Gastrocnemius medialis (tissue), 4 donors: ENCODE data around the gene TNFRSF13B.

Source experiments
- CTCF ChIP-seq, 5 experiments: fragments of 450-650 bp in 3 of 5; fragments of 200-600 bp in 2 of 5; sonication (generic) in 2 of 5; IDR thresholded peaks in 4 of 5; conservative IDR thresholded peaks in 1 of 5; 1 replicate in 4 of 5; 2 replicates in 1 of 5; pipeline ENCODE4 v1.5.1; 2016 to 2019; ENCODE audit warnings: antibody characterized with exemption in 5 of 5, mild to moderate bottlenecking in 3 of 5, moderate library complexity in 3 of 5
- POLR2A ChIP-seq, 2 donors: fragments of 450-650 bp; IDR thresholded peaks; one replicate each; pipeline ENCODE4 v1.6.1; 2017; ENCODE audit warnings: antibody characterized with exemption in 2 of 2, mild to moderate bottlenecking in 2 of 2, moderate library complexity in 2 of 2

DNA sequence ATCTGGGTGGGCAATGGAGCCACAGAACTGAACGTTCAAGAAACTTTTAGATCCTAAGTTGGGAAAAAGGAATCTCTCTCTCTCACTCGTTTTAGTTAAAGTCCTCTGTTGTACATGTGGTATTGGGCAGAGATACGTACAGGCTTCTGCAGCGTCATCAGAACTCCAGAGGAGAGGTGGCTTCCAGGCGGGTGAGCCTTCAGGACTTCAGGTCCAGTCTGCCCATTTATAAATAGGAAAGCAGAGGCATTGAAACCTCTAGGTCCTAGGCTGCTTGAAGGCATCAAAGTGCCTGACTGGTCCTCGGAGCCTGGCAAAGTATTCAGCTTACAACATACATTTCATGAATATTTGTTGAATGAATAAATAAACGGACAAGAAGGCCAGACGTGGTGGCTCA, 8.1 kb upstream of the TNFRSF13B start:
- TF ChIP-seq CTCF (IDR thresholded peaks at IDR 0.05 in 4 of 5, conservative IDR thresholded peaks at IDR 0.05 in 1 of 5): no peak
- TF ChIP-seq POLR2A (IDR thresholded peaks at IDR 0.05): no peak
